DND-41 (cell line): Measurements from ENCODE around the gene ZXDC.

Experiments used
- EZH2 ChIP-seq: IDR thresholded peaks from 3 replicates; pipeline ENCODE4 v1.6.1; 2012; ENCODE audit warnings: borderline replicate concordance, low read depth, mild to moderate bottlenecking, moderate library complexity, low read length, inconsistent platforms; ENCODE audit not compliant: severe bottlenecking
- TF ChIP-seq, protein P1 (sequence below): IDR thresholded peaks from 2 replicates; pipeline ENCODE4 v1.5.1; 2012; ENCODE audit warnings: borderline replicate concordance, low read length, moderate library complexity, mild to moderate bottlenecking; ENCODE audit not compliant: poor library complexity, severe bottlenecking; ENCODE audit errors: extremely low read depth

DNA sequence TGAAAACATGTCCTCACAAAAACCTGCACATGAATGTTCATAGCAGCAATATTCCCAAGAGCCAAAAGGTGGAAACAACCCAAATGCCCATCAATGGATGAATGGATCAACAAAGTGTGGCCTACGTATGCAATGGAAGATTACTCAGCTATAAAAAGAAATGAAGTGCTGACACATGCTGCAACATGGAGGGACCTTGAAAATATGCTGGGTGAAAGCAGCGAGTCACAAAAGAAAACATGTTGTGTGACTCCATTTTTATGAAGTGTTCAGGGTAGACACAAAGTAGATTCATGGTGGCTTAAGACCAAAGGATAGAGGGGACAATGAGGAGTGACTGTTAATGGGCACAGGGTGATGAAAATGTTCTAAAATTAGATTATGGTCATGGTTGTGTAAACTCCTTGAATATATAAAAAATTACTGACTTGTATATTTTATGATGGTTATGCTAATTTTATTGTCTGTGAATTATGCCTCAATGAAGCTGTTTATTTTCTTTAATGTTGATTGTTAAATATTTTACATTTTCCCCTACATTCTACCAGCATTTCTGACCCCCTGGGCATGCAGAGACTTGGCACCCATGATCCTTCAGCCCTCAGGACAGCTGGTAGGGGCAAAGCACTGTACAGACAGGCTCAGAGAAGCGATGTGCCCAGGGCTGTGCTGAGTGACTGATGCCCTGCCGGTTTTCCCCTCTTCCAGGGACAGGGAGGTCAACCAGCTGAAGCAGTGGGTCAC is 43.2 kb downstream of the ZXDC start:
- TF ChIP-seq, protein P1, sequence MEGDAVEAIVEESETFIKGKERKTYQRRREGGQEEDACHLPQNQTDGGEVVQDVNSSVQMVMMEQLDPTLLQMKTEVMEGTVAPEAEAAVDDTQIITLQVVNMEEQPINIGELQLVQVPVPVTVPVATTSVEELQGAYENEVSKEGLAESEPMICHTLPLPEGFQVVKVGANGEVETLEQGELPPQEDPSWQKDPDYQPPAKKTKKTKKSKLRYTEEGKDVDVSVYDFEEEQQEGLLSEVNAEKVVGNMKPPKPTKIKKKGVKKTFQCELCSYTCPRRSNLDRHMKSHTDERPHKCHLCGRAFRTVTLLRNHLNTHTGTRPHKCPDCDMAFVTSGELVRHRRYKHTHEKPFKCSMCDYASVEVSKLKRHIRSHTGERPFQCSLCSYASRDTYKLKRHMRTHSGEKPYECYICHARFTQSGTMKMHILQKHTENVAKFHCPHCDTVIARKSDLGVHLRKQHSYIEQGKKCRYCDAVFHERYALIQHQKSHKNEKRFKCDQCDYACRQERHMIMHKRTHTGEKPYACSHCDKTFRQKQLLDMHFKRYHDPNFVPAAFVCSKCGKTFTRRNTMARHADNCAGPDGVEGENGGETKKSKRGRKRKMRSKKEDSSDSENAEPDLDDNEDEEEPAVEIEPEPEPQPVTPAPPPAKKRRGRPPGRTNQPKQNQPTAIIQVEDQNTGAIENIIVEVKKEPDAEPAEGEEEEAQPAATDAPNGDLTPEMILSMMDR, result no peak
- TF ChIP-seq EZH2, result no peak
